Coronary artery (tissue), 2 donors: Measurements from ENCODE around the gene CAPZA2.

Experiments used
- DNase-seq: peaks from one replicate; pipeline ENCODE4 v3.0.0-alpha.2; 2017; ENCODE audit warnings: low spot score
- H3K27ac ChIP-seq, 2 donors: fragments of 200-600 bp; sonication (generic); one replicate each; pipeline ENCODE4 v1.5.1; 2016 to 2019
- H3K4me3 ChIP-seq: fragments of 200-600 bp; sonication (generic); 2 replicates; pipeline ENCODE4 v1.5.1; 2016; ENCODE audit warnings: mild to moderate bottlenecking, moderate library complexity
- TF ChIP-seq, protein P1 (sequence below): fragments of 200-600 bp; sonication (generic); IDR thresholded peaks from one replicate; pipeline ENCODE4 v1.5.1; 2019; ENCODE audit warnings: antibody characterized with exemption

The CAPZA2 gene

DNA sequence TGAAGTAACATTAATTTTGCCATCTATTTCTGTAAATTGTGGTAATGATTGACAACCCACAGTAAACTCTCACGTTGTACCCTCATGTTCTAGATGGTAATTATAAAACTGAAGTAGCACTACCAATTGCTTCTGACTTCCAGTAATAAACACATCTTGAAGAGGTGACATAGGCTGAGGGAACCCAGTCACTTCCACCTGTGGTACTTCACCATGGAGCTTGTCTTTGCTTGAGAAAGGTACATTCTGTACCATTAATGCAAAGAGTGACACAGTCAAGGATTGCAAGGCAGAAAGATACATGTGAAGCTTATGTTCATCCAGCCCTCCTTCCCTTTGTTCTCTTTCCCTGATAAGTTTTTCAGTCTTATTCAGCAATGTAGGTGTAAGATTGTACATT lies 11.2 kb downstream of the CAPZA2 start:
- no peak overlapping the region for H3K27ac ChIP-seq
- no peak overlapping the region for H3K4me3 ChIP-seq
- TF ChIP-seq, protein P1, sequence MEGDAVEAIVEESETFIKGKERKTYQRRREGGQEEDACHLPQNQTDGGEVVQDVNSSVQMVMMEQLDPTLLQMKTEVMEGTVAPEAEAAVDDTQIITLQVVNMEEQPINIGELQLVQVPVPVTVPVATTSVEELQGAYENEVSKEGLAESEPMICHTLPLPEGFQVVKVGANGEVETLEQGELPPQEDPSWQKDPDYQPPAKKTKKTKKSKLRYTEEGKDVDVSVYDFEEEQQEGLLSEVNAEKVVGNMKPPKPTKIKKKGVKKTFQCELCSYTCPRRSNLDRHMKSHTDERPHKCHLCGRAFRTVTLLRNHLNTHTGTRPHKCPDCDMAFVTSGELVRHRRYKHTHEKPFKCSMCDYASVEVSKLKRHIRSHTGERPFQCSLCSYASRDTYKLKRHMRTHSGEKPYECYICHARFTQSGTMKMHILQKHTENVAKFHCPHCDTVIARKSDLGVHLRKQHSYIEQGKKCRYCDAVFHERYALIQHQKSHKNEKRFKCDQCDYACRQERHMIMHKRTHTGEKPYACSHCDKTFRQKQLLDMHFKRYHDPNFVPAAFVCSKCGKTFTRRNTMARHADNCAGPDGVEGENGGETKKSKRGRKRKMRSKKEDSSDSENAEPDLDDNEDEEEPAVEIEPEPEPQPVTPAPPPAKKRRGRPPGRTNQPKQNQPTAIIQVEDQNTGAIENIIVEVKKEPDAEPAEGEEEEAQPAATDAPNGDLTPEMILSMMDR, result no peak
- DNase-seq, result no peak

DNA sequence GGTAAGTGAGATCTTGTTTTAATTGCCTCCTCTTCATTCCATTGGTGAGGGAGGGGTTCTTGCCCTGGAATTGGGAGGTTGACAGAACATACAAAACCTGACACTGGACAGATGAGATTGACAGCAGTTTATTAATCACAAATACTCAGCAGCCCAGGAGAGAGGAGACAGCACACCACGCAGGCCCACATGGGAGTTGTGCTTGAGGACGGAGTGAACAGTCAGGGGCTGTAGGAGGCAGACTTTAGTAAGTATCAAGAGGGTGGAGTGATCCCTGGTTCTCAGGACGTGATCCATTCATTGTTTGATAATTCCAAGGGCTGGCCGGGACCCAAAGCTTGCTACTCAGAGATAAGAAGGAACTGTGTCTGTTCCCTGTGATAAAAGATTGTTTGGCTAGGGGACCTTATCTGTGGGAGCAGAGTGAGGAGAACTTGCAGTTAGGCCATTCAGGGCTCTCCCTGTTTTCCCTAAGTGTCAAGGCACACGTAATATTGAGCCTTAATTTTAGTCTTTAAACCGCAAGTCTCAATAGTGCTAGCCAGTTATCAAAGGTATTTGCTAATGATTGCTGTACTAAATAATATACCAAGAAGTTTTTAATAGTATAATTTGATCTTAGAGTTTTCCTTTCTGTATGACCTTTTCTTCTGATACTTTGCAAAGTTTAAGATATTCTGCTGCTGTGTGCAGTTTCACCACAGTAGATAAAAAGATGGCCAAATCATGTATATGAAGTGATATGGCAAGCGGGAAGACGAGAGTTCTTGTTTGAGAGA lies 14.5 kb downstream of the CAPZA2 start:
- TF ChIP-seq, protein P1, result no peak
- Histone ChIP-seq H3K27ac (peak overlapping the region in 1 of 2 donors; percentile 20), H3K4me3 (peak overlapping the region; percentile 33)
- no peak for DNase-seq

DNA sequence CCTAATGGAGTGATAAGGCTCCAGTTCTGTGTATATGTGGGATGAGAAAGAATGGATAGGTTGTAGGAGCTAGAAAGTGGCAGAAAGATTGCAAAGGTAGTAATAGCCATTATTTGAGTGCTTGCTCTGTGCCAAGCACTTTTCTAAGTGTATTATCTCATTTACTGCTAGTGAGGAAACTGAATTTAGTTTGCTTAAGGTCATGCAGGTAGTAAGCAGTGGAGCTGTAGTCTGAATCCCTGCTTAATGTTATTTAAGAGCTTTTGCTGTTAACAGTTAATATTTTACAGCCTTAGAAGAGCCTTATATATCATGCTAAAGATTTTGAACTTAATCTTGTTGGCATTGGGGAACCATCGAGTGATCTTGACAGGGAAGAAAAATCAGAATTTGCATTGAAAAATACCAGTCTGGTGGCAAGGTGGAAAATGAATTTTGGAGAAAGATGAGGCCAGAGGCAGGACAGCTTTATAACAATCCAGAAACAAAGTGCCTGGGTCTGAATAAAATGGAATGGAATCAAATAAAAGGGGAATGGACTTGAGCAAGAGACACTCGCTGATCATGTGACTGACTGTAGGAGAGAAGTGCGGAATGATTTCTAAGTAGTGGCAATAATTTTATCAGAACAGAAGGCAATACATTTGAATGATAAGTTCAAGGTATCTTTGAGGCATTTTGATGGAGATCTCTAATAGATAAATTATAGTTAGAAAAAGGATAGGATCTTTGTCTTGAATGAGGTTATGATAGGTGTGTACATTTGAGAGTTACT lies 15.2 kb downstream of the CAPZA2 start:
- DNase-seq, result no peak
- TF ChIP-seq, protein P1, result no peak
- Histone ChIP-seq H3K4me3 (no peak overlapping the region), H3K27ac (no peak overlapping the region)

DNA sequence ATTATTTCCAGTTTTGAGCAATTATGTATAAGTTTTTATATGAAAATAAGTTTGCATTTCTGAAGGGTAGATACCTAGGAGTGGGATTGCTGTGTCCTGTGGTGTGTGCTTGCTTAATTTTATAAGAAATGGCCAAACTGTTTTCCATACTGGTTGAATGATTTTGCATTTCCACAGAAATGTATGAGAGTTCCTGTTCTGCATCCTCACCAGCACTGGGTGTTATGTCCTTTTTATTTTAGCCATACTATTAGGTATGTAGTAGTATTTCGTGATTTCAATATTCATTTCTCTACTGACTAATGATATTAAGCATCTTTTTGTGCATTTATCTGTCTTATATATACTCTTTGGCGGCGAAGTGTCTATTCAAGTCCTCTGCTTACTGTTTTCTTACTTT lies 22.3 kb downstream of the CAPZA2 start:
- Histone ChIP-seq H3K4me3 (no peak overlapping the region), H3K27ac (no peak overlapping the region)
- TF ChIP-seq, protein P1, result no peak
- no peak for DNase-seq

DNA sequence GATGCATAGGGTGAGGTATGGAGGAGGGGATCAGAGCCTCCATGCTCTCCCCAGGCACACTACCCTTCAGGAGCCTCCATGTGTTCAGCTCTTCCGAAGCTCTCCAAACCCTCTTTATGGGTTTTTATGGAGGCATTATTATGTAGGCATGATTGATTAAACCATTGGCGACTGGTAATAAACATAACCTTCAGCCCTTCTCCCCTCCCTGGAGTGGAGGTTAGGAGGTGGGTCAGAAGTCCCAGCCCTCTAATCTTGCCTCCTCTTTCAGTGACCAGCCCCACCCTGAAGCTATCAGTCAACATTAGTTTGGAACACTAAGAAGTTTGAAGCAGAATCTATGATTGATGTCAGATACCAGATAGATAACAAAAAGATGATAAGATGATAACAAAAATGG lies 23.3 kb downstream of the CAPZA2 start:
- no peak overlapping the region for H3K27ac ChIP-seq
- no peak overlapping the region for H3K4me3 ChIP-seq
- DNase-seq, result no peak
- TF ChIP-seq, protein P1, result no peak

DNA sequence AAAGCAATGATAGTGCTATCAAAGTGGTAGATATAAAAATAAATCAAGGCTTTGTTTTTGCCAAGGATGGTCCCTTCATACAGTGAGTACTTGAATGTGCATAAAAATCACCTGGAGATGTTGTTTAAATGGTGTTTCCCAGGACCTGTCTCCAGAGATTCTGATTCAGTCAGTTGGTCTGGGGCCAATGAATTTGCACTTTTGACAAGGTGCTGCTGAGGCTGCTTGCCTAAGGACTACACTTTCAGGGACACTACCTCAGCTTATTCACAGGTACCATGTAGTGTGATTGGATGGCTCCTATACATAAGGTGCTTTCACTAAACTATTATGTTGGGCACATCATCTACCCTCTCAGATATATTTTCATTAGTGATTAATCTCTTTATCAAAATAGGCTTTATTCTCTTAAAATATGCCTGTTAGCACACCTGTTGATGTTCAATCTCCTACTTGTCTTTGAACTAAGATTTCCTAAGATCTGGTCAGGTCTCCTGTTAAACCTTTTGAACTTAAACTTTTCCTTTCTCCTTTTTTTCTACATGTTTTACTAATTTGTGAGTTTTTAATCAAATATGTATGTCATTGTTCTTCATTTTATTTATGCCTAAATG lies 24.3 kb downstream of the CAPZA2 start:
- no peak for DNase-seq
- TF ChIP-seq, protein P1, result no peak
- no peak overlapping the region for H3K27ac ChIP-seq
- no peak overlapping the region for H3K4me3 ChIP-seq
